HEK293T (cell line): ENCODE data around the gene RBBP4.
A peak's percentile ranks its signal among the peaks of the same experiment; 100 is the strongest.
"Not testable (repeated sequence)": the region's sequence is repeated elsewhere in the genome, so short reads cannot be mapped to it uniquely, and the experiment has no call there.

ENCODE experiments used
- CTCF ChIA-PET: fragments of 350-600 bp; formaldehyde crosslinking; extraction: SDS; loops from one replicate; lab custom pipeline; 2021; ENCODE audit warnings: antibody characterized with exemption, inconsistent platforms; lab: Yijun Ruan, JAX
- POLR2A ChIA-PET: fragments of 350-600 bp; formaldehyde crosslinking; extraction: SDS; loops from one replicate; lab custom pipeline; 2020; ENCODE audit warnings: antibody characterized with exemption, inconsistent platforms; lab: Yijun Ruan, JAX
- DNase-seq: peaks from one replicate; pipeline ENCODE4 v3.0.0; 2012; ENCODE audit warnings: mixed read lengths; ENCODE audit errors: extremely low spot score
- ARNT ChIP-seq: fragments of 450-650 bp; IDR thresholded peaks from 2 replicates; pipeline ENCODE4 v1.6.1; 2017; ENCODE audit warnings: mild to moderate bottlenecking
- BHLHE40 ChIP-seq: fragments of 450-650 bp; IDR thresholded peaks from 2 replicates; pipeline ENCODE4 v1.6.1; 2016; ENCODE audit warnings: mild to moderate bottlenecking, moderate library complexity, borderline replicate concordance
- CTBP1 ChIP-seq: fragments of 450-650 bp; IDR thresholded peaks from 2 replicates; pipeline ENCODE4 v1.6.1; 2016; ENCODE audit warnings: borderline replicate concordance
- ELF4 ChIP-seq: fragments of 450-650 bp; IDR thresholded peaks from 2 replicates; pipeline ENCODE4 v1.6.1; 2017; ENCODE audit warnings: antibody characterized with exemption
- FOXA1 ChIP-seq: fragments of 450-650 bp; IDR thresholded peaks from 2 replicates; pipeline ENCODE4 v1.6.1; 2016; ENCODE audit warnings: mild to moderate bottlenecking
- FOXK2 ChIP-seq: fragments of 450-650 bp; IDR thresholded peaks from 2 replicates; pipeline ENCODE4 v1.6.1; 2016; ENCODE audit warnings: mild to moderate bottlenecking
- FOXM1 ChIP-seq: fragments of 450-650 bp; IDR thresholded peaks from 2 replicates; pipeline ENCODE4 v1.6.1; 2017; ENCODE audit warnings: mild to moderate bottlenecking, borderline replicate concordance
- HDGF ChIP-seq: fragments of 450-650 bp; IDR thresholded peaks from 2 replicates; pipeline ENCODE4 v1.6.1; 2017; ENCODE audit warnings: antibody characterized with exemption, borderline replicate concordance
- L3MBTL2 ChIP-seq: fragments of 450-650 bp; conservative IDR thresholded peaks from 2 replicates; pipeline ENCODE4 v1.6.1; 2016; ENCODE audit warnings: mild to moderate bottlenecking
- LEF1 ChIP-seq: fragments of 450-650 bp; IDR thresholded peaks from 2 replicates; pipeline ENCODE4 v1.6.1; 2017; ENCODE audit warnings: mild to moderate bottlenecking, borderline replicate concordance
- NFRKB ChIP-seq: fragments of 450-650 bp; IDR thresholded peaks from 2 replicates; pipeline ENCODE4 v1.6.1; 2016; ENCODE audit warnings: mild to moderate bottlenecking, moderate library complexity
- SP1 ChIP-seq: fragments of 450-650 bp; IDR thresholded peaks from 2 replicates; pipeline ENCODE4 v1.6.1; 2017
- SUZ12 ChIP-seq: fragments of 450-650 bp; IDR thresholded peaks from 2 replicates; pipeline ENCODE4 v1.6.1; 2016; ENCODE audit warnings: mild to moderate bottlenecking
- TARDBP ChIP-seq: fragments of 450-650 bp; IDR thresholded peaks from 2 replicates; pipeline ENCODE4 v1.6.1; 2016
- ZNF384 ChIP-seq: fragments of 450-650 bp; IDR thresholded peaks from 2 replicates; pipeline ENCODE4 v1.6.1; 2016
- TF ChIP-seq, protein P1 (sequence below): fragments of 450-650 bp; IDR thresholded peaks from 2 replicates; pipeline ENCODE4 v1.6.1; 2016

RBBP4 gene

GRCh38 chr1:32703479-32704291, 52.7 kb downstream of the RBBP4 start:
- ChIA-PET POLR2A (interaction anchor here (1.0 to 1.3 kb wide), 2 partner anchors 10 to 53 kb away, joined by 4 read pairs; partner anchors contain the start of gene RBBP4), CTCF (interaction anchor here (1.0 kb wide), 1 partner anchor 8 kb away, joined by 4 read pairs; no protein-coding TSS in a partner anchor)
- no peak for TF ChIP-seq SP1
- no peak for TF ChIP-seq TARDBP
- no peak for TF ChIP-seq FOXM1
- no peak for DNase-seq

DNA sequence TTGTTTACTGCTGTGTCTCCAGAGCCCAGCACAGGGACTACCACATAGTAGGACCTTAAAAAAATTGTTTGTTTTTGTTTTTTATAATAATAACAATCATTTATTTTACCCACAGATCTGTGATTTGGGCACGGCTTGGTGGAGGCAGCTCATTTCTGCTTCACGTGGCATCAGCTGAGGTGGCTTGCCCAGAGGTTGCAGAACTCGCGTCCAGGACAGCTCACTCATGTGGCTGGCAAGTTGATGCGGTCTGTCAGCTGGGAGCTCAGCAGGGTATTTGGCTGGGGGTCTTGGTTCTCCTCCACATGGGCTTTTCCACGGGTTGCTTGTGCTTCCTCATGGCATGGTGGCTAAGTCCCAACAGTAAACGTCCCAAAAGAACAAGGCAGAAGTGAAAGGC, 54.5 kb downstream of the RBBP4 start:
- POLR2A ChIA-PET, result interaction anchor here (0.8 to 1.8 kb wide), 3 partner anchors 11 to 54 kb away, joined by 3 to 4 read pairs (median 3); partner anchors contain the start of gene RBBP4
- no peak for TF ChIP-seq L3MBTL2
- TF ChIP-seq, protein P1, sequence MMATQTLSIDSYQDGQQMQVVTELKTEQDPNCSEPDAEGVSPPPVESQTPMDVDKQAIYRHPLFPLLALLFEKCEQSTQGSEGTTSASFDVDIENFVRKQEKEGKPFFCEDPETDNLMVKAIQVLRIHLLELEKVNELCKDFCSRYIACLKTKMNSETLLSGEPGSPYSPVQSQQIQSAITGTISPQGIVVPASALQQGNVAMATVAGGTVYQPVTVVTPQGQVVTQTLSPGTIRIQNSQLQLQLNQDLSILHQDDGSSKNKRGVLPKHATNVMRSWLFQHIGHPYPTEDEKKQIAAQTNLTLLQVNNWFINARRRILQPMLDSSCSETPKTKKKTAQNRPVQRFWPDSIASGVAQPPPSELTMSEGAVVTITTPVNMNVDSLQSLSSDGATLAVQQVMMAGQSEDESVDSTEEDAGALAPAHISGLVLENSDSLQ, result no peak
- TF ChIP-seq FOXM1, result no peak
- TF ChIP-seq SUZ12, result no peak
- TF ChIP-seq NFRKB, result no peak
- TF ChIP-seq ARNT, result no peak
- no peak for TF ChIP-seq ZNF384
- no peak for TF ChIP-seq FOXA1
- no peak for TF ChIP-seq BHLHE40
- no peak for TF ChIP-seq HDGF
- TF ChIP-seq TARDBP, result no peak

GRCh38 chr1:32706491-32706890, 55.5 kb downstream of the RBBP4 start:
- DNase-seq, result no peak
- CTCF ChIA-PET, result interaction anchor here (1.3 to 1.8 kb wide), 2 partner anchors 67 to 258 kb away, joined by 3 to 8 read pairs; no protein-coding TSS in a partner anchor
- TF ChIP-seq ARNT, result no peak
- TF ChIP-seq FOXA1, result no peak
- TF ChIP-seq BHLHE40, result no peak
- TF ChIP-seq CTBP1, result no peak
- TF ChIP-seq SUZ12, result no peak
- TF ChIP-seq, protein P1, result no peak
- TF ChIP-seq LEF1, result no peak
- TF ChIP-seq HDGF, result no peak
- TF ChIP-seq ZNF384, result no peak
- TF ChIP-seq TARDBP, result no peak
- TF ChIP-seq FOXK2, result no peak
- TF ChIP-seq SP1, result no peak
- TF ChIP-seq ELF4, result no peak
- no peak for TF ChIP-seq L3MBTL2
- TF ChIP-seq NFRKB, result no peak
- no peak for TF ChIP-seq FOXM1
- POLR2A ChIA-PET, result interaction anchor here (0.9 to 1.8 kb wide), 3 partner anchors 10 to 186 kb away, joined by 3 to 4 read pairs (median 3); partner anchors contain the start of gene RBBP4

More for the DNA sequence above, 54.5 kb downstream of the RBBP4 start:
- DNase-seq, result no peak
- CTCF ChIA-PET, result interaction anchor here (0.7 to 1.8 kb wide), 3 partner anchors 9 to 257 kb away, joined by 3 to 8 read pairs (median 4); no protein-coding TSS in a partner anchor

DNA sequence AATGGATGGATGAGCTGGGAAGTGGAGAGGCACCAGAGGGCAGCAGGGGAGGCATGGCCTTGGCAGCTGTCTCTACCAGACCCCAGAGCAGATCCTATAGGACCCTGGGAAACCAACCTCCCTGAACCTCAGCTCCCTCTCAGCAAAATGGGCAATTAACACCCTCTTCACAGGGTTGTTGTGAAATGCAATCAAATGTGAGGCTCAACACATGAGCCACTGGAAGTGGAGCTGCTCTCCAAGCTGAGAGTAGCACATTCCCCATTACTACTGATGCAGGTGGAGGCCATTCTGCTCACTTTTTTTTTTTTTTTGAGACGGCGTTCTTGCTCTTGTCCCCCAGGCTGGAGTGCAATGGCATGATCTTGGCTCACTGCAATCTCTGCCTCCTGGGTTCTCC, 58.1 kb downstream of the RBBP4 start:
- ChIA-PET POLR2A (interaction anchor here (1.0 kb wide), 1 partner anchor 64 kb away, joined by 3 read pairs; no protein-coding TSS in a partner anchor), CTCF (interaction anchor here (0.6 to 0.7 kb wide), 2 partner anchors 79 to 365 kb away, joined by 3 to 5 read pairs; no protein-coding TSS in a partner anchor)
- DNase-seq, result no peak

GRCh38 chr1:32709476-32709875, 58.5 kb downstream of the RBBP4 start:
- ChIA-PET CTCF (interaction anchor here (0.6 to 0.7 kb wide), 2 partner anchors 78 to 365 kb away, joined by 3 to 5 read pairs; no protein-coding TSS in a partner anchor), POLR2A (interaction anchor here (1.0 kb wide), 1 partner anchor 63 kb away, joined by 3 read pairs; no protein-coding TSS in a partner anchor)
- TF ChIP-seq ARNT (no peak), FOXA1 (no peak), L3MBTL2 (no peak), TARDBP (no peak), FOXK2 (no peak), ZNF384 (no peak), ELF4 (no peak)
- TF ChIP-seq, protein P1, result no peak
- no peak for DNase-seq

More for the DNA sequence above, 58.1 kb downstream of the RBBP4 start:
- TF ChIP-seq ELF4 (no peak), TARDBP (no peak), ARNT (no peak), HDGF (no peak), CTBP1 (no peak), LEF1 (no peak), L3MBTL2 (no peak), NFRKB (no peak), FOXK2 (no peak), FOXA1 (no peak)

GRCh38 chr1:32711221-32711620, 60.2 kb downstream of the RBBP4 start:
- CTCF ChIA-PET, result interaction anchor here (0.6 to 2.6 kb wide), 8 partner anchors 12 to 268 kb away, joined by 3 to 61 read pairs (median 8); no protein-coding TSS in a partner anchor
- POLR2A ChIA-PET, result interaction anchor here (1.5 to 2.0 kb wide), 2 partner anchors 58 to 63 kb away, joined by 3 to 8 read pairs; no protein-coding TSS in a partner anchor
- 0 out of 2 replicates have a peak, but pooled peaks have one; percentile 12 for TF ChIP-seq ZNF384
- DNase-seq, result not testable (repeated sequence)
